GM19193 (cell line): ENCODE data around the gene CDH23.

Source experiments
- POLR2A ChIP-seq: IDR thresholded peaks from 4 replicates; pipeline ENCODE4 v1.6.1; 2011; ENCODE audit not compliant: insufficient read depth, insufficient read length; ENCODE audit errors: extremely low read depth

CDH23 gene

GRCh38 chr10:71585564-71586290 lies 189.0 kb downstream of the CDH23 start:
- TF ChIP-seq POLR2A: no peak

- no peak for TF ChIP-seq POLR2A
Observed at GRCh38 chr10:71587941-71588573, 191.3 kb downstream of the CDH23 start.

- no peak for TF ChIP-seq POLR2A
Observed at GRCh38 chr10:71588685-71589084, 192.0 kb downstream of the CDH23 start.

GRCh38 chr10:71589617-71590551 lies 193.2 kb downstream of the CDH23 start:
- TF ChIP-seq POLR2A: no peak

GRCh38 chr10:71590781-71591350 lies 194.1 kb downstream of the CDH23 start:
- TF ChIP-seq POLR2A: no peak

GRCh38 chr10:71594934-71595571 lies 198.3 kb downstream of the CDH23 start:
- no peak for TF ChIP-seq POLR2A

- no peak for TF ChIP-seq POLR2A
Observed at GRCh38 chr10:71595649-71596048, 198.9 kb downstream of the CDH23 start.

GRCh38 chr10:71596127-71596526 lies 199.4 kb downstream of the CDH23 start:
- no peak for TF ChIP-seq POLR2A

- no peak for TF ChIP-seq POLR2A
Observed at GRCh38 chr10:71596759-71597158, 200.0 kb downstream of the CDH23 start.

- TF ChIP-seq POLR2A: no peak
Observed at GRCh38 chr10:71597821-71598498, 201.2 kb downstream of the CDH23 start.

- TF ChIP-seq POLR2A: no peak
Observed at GRCh38 chr10:71598621-71599055, 201.9 kb downstream of the CDH23 start.

- TF ChIP-seq POLR2A: no peak
Observed at GRCh38 chr10:71599518-71599917, 202.8 kb downstream of the CDH23 start.

GRCh38 chr10:71600849-71601248 lies 204.1 kb downstream of the CDH23 start:
- TF ChIP-seq POLR2A: no peak

- no peak for TF ChIP-seq POLR2A
Observed at GRCh38 chr10:71601273-71601672, 204.6 kb downstream of the CDH23 start.
